ENCODE measurements around the gene CFAP69.
"Not testable (repeated sequence)": the region's sequence is repeated elsewhere in the genome, so short reads cannot be mapped to it uniquely, and the experiment has no call there.

Gene CFAP69

DNA sequence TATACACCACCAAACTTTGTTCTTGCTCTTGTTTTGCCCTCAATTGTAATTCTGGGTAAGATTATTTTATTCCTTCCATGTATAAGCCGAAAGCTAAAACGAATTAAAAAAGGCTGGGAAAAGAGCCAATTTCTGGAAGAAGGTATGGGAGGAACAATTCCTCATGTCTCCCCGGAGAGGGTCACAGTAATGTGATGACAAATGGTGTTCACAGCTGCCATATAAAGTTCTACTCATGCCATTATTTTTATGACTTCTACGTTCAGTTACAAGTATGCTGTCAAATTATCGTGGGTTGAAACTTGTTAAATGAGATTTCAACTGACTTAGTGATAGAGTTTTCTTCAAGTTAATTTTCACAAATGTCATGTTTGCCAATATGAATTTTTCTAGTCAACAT, 12.5 kb upstream of the CFAP69 start:
- no peak for FAIRE-seq

DNA sequence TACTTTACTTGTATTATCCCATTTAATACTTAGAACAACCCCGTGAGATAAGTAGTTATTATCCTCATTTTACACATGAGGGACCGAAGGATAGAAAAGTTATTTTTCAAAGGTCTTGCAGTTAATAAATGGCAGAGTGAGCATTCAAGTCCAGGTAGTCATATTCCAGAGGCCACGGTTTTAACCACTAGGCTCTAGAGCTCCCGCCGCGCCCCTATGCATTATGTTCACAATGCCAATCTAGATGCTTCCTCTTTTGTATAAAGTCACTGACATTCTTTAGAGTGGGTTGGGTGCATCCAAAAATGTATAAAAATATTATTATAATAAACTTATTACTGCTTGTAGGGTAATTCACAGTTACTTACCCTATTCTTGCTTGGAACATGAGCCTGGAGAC, 11.4 kb upstream of the CFAP69 start:
- no peak for FAIRE-seq

DNA sequence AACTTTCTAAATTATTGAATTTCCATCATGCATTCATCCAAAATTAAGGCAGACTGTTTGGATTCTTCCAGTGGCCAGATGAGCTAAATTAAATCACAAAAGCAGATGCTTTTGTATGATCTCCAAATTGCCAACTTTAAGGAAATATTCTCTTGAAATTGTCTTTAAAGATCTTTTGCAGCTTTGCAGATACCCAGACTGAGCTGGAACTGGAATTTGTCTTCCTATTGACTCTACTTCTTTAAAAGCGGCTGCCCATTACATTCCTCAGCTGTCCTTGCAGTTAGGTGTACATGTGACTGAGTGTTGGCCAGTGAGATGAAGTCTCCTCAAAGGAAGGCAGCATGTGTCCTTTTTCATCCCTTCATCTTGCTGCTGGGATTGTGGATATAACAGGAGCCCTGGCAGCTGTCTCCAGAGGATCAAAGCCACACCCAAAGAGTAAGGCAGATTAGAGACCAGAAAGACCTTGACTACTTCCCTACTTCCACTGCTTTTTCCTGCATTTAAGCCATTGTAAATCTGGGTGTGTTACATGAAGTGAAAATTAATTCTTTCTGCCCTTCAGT, 8.2 kb upstream of the CFAP69 start:
- no peak for FAIRE-seq

DNA sequence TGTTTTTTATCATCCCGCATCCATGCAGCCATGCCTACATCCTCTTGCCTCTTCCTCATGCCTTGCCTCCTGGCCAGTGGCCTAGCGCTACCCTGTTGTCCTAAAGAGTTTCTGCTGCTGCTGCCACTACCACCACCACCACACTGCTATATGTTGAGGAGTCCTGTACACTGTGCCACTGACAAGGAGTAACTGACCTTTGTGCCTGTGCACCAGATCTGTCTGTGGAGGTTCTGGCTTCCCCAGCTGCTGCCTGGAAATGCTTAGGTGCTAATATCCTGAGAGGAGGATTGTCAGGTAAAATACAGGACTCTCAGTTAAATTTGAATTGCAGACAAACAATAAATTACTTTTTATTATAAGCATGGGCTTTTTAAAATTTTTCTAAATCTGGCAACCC, 7.0 kb upstream of the CFAP69 start:
- no peak for FAIRE-seq

DNA sequence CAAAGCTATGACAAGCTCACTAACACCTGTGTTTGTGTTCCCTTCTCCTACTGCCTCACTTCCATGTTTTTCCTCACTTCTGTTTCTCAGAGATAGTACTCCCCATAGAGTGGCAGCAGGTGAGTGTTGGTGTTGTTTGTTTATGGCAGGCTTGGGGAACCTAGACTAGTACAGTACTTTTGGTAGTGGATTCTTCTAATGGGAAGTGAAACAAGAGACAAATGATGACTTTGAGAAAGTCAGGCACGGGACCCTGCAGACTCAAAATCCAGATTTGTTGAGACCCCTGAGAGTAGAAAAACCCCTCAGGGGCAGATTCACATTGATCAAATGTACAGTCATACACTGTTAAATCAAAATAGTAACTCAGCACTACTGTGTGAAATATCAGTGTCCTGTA, 6.4 kb upstream of the CFAP69 start:
- FAIRE-seq, result no peak

DNA sequence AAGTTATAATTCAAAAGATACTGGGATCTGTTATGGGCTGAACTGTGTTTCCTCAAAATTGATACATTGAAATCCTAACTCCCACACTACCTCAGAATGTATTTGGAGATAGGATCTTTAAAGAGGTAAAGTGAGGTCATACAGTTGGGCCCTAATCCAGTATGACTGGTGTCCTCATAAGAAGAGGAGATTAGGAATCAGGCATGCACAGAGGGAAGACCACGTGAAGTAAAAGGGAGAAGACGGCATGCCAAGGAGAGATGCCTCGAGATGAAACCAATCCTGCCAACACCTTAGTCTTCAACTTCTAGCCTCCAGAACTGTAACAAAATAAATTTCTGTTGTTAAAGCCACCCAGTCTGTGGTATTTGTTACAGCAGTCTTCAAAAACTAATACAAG, 5.9 kb upstream of the CFAP69 start:
- no peak for FAIRE-seq

DNA sequence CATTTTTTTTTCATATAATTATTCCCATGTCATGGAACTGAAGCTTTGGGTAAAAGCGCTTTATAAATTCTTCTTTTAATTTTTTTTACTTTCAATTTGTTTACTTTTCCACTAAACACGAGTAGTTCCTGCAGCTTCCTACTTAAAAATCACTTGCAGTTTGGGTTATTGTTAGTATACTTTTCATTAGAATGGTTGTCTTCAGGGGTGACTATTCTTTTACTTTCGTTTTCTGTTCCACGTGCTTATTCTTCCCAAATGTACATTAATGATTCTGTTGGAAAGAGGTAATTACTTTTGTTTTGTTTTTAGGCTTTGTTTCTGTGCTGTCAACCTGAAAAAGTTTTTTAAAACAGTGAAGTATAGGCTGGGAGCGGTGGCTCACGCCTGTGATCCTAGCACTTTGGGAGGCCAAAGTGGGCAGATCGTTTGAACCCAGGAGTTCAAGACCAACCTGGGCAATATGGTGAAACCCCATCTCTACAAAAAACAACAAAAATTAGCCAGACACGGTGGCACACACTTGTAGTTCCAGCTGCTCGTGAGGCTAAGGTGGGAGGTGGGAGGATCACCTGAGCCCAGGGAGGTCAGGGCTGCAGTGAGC, 5.2 kb upstream of the CFAP69 start:
- FAIRE-seq, result no peak

DNA sequence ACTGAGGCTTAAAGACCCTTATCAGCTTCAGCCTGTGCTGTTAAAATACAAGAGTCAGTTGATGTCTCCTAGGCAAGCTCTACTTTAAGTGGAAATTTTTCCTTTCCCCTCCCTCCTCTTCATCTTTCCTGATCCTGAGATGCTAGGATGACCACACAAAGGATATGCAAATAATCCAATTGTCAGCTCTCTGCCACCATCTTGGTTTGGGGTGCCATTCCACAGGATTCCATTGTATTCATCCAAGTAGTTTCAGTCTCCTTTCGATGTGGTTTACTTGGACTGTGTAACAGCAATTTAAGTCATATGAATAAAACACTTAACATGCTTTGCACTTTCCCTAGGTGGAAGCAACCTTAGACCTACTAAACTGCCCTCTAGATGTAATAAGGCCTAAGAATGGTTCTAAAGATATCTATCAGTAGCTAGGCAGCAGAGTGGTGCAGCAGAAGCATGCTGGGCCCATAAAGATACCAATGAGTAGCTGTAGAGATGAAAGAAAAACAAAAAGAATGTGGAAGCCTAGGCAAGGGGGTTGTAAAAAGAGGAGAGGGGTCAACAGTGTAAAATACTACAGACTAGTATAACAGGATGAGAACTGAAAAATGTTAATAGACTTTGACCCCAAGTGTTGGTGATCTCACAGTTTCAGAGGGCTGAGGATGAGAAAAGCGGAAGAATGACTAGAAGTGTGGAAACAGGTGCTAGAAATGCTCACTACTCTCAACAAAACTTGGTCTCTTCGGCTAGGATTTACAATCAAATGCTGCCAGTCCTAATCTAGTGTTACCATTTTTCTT, 2.4 kb upstream of the CFAP69 start:
- no peak for FAIRE-seq

DNA sequence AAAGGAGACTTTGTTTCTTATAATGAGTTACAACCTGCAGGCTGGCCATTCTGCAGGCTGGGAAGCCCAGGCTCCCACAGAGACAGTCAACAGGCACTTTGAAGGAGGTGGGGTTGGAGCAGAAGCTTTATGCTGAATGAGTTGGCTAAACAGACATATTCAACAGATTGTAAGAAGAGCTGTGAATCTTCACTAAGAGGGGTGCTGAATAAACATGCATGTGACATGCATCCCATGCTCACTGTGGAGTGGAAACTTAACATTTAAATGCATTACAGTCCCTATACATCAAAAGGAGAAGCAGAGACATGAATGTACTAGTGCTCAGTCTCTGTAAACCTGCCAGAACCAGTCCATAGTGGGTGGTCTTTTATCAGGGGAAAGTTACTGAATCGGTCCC, 1.4 kb upstream of the CFAP69 start:
- no peak for FAIRE-seq

DNA sequence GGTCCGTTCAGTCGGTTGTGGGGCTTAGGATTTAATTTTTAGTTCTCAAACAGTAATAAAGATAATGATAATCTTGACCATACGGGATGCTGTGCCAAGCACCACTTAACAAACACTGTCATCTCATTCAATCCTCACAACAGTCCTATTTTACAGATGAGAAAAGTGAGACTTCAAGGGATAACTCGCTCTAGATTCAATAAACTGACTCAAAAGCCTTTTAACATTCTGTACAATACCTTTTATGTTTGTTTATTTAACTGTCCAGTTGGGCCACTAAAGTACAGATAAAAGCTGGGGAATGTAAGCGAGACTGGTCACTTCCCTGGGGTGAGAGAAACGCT, 437 bp upstream of the CFAP69 start:
- FAIRE-seq, result no peak

DNA sequence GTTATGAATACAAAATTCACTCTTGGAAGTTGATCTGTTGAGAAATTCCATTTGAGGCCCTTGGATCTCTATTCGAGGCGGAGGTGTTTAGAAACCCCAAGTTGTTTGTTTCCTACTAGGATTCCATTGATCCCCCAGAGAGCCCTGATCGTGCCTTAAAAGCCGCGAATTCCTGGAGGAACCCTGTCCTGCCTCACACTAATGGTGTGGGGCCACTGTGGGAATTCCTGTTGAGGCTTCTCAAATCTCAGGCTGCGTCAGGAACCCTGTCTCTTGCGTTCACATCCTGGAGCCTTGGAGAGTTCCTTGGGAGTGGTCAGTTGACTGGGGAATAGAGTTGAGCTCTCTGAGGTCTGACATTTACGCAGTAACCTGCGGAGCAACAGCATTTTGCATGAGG, 1.2 kb downstream of the CFAP69 start:
- no peak for FAIRE-seq

DNA sequence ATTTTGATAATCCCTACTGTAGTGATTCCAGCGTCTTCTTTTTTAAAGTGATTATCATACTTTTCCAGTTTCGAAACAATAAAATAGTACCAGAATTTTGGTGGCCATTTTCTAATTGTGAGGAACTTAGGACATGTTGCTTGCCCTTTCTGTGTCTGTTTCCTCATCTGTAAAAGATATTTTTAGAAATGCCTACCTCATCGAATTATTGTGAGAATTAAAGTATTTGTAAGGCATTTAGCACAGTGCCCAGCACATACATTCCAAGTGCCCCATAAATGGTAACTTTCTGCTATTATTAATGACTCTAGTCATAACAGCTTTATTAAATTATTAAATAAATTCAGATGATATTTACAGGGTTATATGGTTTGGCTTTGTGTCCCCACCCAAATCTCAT, 3.7 kb downstream of the CFAP69 start:
- FAIRE-seq, result no peak

DNA sequence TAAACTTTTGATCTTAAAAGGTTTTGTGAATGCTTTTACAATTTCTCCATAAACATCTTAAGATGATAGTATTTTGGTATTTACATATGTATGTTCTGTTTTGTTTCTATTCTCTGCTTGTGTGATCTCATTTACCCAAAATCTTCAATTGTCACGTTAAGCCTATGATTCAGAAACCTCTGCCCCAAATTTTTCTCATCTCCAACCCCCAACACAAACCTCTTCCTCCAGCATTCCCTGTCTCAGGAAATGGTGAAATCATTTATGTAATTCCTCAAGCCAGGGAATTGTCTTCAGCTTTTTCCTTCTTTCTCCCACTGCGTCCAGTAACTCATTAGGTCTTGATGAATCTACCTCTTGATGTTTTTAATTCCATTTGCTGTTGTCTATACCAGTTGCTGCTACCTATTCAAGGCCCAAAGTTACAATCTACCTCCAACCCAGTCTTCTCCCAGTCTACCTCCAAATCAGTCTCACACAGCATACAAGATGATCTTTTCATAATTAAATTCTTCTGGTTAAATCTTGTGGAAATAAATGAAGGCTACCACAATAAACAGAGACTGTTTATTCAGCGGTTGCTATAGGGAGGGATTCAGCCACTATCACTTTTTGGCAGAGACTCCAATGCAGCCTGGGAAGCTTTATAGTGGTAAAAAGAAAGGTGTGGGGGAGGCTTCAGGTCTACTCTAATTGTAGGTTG, 5.8 kb downstream of the CFAP69 start:
- FAIRE-seq, result no peak

DNA sequence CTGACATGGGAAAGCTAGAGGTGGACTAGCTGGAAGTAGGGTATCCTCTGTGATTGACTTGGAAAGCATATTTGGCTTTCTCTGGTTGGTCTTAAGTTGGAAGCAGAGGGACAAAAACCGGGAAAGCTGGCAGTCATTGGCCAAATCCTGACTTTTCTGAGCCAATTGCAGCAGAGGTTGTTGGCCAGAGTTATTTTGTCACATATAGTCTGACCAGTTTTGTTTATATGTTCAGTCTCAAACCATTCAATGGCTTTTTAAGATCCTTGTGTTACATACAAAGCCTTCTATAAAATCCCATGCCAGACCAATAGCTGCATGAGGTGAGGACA, 6.3 kb downstream of the CFAP69 start:
- FAIRE-seq, result no peak

DNA sequence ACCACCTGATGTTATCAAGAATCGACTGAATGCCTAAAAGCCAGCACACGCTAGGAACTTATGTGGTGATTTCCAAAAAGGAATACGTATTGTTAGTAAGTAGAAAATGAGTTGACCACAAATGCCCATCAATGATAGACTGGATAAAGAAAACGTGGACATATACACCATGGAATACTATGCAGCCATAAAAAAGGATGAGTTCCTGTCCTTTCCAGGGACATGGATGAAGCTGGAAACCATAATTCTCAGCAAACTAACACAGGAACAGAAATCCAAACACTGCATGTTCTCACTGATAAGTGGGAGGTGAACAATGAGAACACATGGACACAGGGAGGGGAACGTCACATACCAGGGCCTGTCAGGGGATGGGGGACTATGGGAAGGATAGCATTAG, 11.0 kb downstream of the CFAP69 start:
- not testable (repeated sequence) for FAIRE-seq

DNA sequence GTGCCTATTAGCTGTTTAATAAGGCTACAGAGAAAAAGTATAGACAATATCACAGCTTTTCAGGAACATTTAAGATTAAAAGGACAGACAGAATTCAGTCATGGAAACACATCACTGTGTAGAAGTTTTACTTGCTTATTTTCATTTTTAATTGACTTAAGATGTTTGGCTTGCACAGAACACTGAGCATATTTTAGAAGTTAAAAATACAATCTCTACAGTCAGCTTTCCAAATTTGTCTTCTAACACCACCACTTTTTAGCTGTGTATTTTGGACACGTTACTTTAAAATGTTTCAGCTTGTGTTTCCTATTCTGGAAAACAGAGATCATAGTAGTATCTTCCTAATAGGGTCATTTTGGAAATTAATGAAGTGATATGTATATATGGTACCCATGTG, 11.8 kb downstream of the CFAP69 start:
- no peak for FAIRE-seq

DNA sequence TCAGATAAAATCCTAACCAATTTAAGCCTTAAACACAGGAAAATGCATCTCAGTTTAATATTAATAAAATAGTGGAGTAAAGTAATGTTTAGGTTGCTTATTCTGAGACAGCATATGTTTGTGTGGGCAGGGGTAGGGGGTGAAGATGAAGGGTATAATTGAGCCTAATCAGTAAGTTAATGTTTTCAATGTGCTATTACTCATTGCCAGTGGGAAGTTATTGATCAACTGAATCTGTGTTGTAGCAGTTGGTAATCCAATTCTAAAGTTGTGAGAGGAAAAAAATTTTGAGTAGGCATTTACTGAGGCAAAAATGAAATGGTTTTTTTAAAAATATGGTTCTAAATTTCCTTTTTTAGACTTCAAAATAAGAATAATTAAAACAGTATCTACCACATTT, 16.5 kb downstream of the CFAP69 start:
- no peak for FAIRE-seq

DNA sequence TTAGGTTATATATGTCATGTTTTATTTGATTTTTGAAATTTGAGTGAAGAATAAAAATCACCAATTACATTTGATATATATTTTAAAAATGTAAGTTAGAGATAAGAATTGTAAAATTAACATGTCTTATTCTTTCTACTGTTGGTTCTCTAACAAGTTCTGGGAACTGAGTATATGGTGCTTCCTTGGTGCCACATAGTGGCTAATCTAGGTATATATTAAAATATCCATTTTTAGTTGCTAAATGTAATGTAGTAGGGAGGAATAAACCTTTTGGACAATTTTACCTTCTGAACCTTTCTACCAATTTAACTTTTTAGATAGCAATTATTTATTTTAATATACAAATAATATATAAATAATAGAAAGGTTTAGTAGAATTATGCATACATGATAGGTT, 17.5 kb downstream of the CFAP69 start:
- peak; percentile 99 for FAIRE-seq

DNA sequence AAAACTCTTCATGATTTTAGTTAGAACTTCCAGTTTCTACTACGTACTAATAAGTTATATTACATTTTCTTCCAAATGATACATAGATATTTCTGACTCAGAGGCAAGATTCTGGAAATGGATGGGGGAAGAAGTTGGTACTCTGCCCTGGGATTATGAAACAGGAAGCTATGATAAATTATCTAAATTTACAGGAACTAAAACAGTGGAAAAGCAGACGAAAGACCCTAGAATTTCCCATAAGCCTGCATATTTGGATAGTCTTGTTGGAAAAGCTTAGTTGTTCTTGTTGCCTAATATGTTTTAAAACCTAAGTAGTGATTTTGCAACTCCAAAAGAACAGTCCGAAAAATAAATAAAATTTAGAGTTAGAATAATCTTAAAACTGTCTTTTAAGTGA, 21.8 kb downstream of the CFAP69 start:
- FAIRE-seq, result no peak

DNA sequence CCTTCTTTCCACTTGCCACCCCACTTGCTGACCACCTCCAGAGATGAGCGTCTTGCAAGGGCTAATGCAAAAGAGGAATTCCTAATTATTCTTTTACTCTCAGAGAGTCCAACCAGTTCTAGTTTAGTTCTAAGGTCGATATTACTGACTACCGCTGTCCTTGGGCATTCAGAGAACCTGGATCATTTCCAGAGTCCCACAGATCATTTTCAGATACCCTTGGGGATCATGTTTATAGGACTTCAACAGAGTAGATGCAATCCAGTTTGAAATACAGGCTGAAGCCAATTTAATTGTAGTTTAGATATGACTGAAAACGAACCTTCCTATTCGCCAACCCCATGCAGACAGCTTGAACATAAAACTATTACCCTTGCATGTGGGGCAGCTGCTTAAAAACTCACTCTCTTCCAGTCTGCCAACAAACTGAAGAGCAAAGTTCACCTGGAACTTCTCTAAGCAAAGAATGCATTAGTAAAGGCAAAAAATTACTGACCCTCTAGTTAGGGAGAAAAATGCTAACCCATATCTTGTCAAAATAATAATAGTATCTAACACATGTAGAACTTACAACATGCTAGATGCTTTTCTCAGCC, 22.4 kb downstream of the CFAP69 start:
- FAIRE-seq, result no peak

DNA sequence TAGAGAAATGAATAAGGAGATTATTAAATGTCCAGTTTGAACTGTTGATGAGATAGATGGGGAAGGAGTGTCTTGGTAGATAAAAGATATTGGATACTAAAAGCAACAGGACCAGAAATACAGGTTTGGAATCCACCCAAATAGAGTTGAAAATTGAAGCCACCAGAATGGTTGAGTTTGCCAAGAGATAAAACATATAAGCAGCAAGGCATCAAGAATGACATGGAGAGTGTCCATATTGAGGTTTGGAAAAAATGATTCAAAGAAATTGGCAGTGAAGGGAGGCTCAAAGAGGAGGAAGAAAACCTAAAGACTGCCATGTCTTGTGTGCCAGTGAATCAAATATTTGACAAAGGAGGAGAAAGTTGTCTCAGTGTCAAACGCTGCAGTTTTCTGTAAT, 24.2 kb downstream of the CFAP69 start:
- FAIRE-seq, result no peak

DNA sequence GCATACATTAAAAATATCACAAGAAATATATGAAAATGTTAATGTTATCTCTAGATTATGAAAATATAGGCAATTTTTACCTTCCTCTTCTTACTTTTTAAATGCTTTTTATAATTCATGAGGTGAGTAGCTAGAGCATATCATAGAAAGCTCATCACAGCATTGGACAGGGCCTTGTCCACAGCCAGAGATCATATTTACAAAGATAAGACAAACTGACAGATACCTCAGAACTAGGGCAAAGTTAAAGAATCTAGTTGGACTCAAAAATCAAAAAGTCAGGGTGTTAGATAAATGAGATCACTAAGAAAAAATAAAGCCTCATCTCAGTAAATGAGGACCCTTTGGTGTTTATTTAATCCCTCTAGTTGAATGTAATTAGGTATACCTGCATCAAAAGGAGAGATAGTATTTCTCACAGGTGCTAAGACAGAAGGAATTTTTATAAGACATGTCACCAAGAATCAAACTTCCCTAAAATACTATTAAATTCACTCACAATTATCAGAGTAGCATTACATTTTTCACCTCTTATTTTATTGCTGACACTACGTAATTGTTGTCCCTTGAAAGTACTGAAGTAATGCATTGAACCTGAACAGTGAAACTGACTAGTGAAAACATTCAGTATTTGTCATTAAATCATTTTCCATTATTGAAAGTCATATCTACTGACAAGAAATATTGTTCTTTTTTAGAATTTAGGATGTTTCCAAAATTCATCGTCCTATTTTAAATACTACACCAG, 25.6 kb downstream of the CFAP69 start:
- FAIRE-seq, result no peak

DNA sequence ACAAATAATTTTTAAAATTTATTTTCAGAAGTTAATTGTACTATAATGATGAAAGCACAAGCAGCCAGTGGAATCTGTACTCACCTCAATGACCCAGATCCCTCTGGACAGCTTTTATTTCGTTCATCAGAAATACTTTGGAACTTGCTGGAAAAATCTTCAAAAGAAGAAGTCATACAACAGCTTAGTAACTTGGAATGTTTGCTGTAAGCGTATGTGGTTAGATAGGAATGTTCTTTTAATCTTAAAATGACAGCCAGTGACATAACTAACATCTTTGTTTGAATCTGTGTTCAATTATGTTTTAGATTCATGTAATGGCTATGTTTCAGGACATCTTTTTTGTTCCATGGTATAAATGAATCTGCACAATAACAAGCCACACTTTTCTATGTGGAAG, 26.8 kb downstream of the CFAP69 start:
- no peak for FAIRE-seq
